MV-4-11 (cell line): Measurements from ENCODE around the gene GALP.
"Not testable (repeated sequence)": the region's sequence is repeated elsewhere in the genome, so short reads cannot be mapped to it uniquely, and the experiment has no call there.

ENCODE experiments used
- DNase-seq: peaks from one replicate; lab custom pipeline; 2025; lab: John Stamatoyannopoulos, UW

The GALP gene

DNA sequence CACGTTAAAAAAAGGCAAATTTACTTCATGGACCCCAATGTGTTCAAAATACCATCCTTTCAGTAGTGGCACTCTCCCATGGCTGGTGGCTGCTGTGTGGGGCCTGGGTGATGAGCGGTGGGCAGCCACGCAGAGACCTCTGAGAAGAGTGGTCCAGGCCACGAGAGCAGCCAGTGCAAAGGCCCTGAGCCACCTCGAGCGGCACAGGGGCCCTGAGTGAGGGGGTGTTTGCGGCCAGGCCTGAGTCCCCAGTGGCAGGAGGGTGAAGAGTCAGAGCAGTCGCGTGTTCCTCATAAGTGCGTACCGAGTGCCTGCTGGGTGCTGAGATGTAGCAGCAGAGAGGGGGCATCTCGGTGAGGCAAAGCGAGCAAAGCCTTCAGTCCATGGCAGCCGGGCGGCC is 27.7 kb upstream of the GALP start:
- no peak for DNase-seq

- DNase-seq, result not testable (repeated sequence)
These were observed 26.7 kb upstream of the GALP start for GRCh38 chr19:56148955-56149655.

DNA sequence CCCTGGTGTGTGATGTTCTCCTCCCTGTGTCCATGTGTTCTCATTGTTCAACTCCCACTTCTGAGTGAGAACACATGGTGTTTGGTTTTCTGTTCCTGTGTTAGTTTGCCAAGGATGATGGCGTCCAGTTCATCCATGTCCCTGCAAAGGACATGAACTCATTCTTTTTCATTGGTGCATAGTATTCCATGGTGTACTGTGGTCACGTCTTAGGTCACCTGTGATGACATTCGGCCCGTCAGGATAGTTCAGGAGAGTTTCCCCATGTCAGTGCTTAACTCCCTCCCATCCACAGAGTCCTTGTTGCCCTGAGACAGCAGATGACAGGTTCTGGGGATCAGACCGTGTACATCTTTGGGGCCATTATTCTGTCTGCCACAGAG is 26.2 kb upstream of the GALP start:
- no peak for DNase-seq

- DNase-seq, result no peak
These were observed 25.4 kb upstream of the GALP start for GRCh38 chr19:56150358-56150757.

GRCh38 chr19:56152644-56153043 is 23.2 kb upstream of the GALP start:
- DNase-seq, result no peak

- no peak for DNase-seq
These were observed 22.3 kb upstream of the GALP start for GRCh38 chr19:56153507-56153906.

GRCh38 chr19:56155124-56155687 is 20.6 kb upstream of the GALP start:
- no peak for DNase-seq

DNA sequence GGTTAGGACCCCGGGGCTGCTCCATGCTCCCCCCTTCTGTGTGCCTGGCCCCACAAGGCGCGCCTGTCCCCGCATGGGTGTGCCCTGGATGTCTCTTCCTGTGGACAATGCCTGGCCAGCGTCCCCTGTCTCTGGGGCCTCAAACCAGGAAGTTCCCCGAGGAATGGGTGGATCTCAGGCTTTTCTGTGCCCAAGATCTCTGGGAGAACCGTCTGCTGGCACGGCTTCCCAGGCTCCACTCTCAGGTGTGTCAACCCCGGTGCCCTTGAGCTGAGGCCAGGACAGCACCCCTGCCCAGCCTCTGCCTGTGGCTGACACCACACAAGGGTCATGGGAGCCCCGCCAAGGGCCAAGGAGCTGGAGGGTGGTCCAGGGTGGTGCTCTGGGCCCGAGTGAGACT is 19.0 kb upstream of the GALP start:
- no peak for DNase-seq

GRCh38 chr19:56158170-56158757 is 17.5 kb upstream of the GALP start:
- no peak for DNase-seq

DNA sequence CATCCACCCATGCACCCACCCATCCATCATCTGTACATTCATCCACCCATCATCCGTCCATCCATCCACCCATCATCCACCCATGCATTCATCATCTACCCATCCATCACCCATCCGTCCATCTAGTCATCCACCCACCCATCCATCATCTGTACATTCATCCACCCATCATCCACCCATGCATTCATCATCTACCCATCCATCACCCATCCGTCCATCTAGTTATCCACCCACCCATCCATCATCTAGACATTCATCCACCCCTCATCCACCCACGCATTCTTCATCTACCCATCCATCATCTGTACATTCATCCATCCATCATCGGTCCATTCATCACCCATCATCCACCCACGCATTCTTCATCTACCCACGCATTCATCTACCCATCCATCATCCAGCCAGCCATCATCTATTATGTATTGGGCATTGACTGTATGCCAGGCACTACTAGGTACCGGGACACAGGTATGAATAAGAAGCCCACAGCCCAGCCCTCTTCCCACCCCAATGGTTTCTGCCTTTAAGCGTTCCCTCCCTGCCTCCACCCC is 16.7 kb upstream of the GALP start:
- DNase-seq, result no peak

GRCh38 chr19:56159622-56160271 is 16.1 kb upstream of the GALP start:
- no peak for DNase-seq

GRCh38 chr19:56161534-56161933 is 14.3 kb upstream of the GALP start:
- no peak for DNase-seq

- DNase-seq, result peak; percentile 47
These were observed 13.6 kb upstream of the GALP start for GRCh38 chr19:56162258-56162657.

DNA sequence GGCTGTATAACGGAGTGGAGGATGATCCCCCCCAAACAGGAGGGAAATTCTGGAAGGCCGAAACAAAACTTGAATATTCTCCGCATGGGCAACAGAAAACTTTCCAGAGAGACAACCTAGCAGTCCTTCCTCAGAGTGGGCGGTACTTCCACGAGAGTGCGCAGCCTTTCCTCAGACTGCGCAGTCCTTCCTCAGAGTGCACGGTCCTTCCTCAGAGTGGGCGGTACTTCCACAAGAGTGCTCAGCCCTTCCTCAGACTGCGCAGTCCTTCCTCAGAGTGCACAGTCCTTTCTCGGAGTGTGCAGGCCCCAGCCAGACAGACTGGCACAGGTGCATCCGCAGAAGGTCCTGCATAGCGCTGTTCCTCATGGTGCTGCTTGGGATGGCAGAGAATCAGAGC is 12.7 kb upstream of the GALP start:
- DNase-seq, result no peak

DNA sequence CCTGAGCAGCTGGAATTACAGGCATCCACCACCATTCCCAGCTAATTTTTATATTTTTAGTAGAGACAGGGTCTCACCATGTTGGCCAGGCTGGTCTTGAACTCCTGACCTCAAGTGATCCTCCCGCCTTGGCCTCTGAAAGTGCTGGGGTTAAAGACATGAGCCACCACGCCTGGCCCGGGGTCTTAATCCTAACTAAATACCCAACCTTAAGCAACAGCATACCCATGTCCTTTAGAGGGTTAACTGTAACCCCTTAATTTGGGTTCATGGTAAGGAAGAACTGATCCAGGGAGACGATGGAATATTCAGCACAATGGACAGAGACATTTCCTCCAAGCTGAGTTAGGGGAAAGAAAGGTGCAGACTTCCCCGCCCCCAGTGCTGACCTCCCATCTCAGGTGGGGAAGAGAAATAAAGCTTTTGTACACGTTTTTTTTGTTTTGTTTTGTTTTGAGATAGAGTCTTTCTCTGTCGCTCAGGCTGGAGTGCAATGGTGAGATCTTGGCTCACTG is 8.7 kb upstream of the GALP start:
- no peak for DNase-seq

DNA sequence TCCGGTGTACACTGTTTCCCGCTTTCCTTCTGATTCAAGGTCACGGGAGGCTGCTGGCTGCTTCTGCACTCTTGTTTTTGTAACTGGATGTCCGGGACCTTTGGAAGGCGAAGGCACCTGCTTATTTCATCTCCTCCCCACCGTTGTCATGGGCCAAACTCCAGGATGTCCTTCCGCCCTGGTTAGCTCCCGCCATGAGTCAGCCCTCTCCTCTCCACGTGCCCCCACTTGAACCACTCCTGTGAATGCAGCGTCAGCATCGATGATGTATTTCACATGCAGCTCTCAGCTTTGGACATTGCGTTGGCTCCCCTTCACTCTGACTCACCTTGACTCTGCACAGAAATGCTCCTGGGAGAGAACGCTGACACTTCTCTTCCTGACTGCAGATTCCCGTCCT is 5.5 kb upstream of the GALP start:
- DNase-seq, result no peak

DNA sequence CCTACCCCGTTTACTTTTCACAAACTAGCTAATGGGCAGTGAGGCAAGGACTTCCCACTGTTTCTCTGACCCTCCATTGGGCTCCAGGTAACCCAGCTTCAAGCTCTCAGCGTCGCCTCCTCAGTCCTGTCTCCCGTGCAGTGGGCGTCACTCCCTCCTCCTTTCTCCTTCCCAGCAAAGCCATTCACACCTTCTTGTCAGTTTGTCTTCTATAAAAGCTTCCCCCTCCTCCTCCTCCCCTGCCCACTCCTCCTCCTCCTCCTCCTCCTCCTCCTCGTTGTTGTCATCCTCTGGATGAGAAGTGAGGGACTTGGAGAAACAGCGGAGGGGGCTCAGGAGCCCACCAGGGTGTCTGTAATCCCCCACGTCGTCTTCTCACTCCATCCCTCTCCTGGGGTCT is 1.7 kb upstream of the GALP start:
- DNase-seq, result no peak

- DNase-seq, result no peak
These were observed 1.3 kb upstream of the GALP start for GRCh38 chr19:56174550-56174949.

GRCh38 chr19:56176310-56176709 is 502 bp downstream of the GALP start:
- not testable (repeated sequence) for DNase-seq

GRCh38 chr19:56176881-56177280 is 1.1 kb downstream of the GALP start:
- no peak for DNase-seq

GRCh38 chr19:56177564-56178243 is 1.9 kb downstream of the GALP start:
- no peak for DNase-seq

DNA sequence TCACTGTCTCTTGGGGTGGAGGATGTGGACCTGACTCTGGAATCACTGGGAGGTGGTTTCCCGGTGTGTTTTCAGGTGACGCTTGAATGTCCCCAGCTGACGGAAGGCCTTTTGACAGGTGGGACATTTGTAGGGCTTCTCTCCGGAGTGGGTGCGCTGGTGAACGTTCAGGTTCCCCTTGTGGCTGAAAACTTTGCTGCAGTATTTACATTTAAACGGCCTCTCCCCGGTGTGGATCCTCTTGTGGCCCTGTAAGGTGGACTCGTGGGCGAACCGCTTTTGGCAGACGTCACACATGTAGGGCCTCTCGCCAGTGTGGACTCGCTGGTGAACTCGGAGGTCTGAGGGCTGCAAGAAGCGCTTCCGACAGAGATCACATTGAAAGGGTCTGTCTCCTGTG is 14.0 kb downstream of the GALP start:
- DNase-seq, result no peak
